Measurements from ENCODE around the gene CDK3.

Gene CDK3

DNA sequence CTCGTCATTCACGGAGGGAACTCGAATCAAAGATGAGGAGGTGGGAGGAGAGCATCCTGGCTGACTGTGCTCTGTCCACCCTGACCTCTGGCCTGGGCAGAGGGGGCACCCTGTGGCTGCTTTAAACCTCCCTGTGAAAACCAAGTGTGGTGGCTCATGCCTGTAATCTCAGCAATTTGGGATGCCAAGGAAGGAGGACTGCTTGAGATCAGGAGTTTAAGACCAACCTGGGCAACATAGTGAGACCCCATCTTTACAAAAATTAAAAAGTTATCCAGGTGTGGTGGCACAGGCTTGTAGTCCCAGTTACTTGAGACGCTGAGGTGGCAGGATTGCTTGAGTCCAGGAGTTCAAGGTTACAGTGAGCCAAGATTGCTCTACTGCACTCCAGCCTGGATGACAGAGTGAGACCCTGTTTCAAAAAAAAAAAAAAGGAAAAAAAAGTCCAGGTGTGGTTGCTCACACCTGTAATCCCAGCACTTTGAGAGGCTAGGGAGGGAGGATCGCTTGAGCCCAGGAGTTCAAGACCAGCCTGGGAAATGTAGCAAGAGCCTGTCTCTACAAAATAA is 5.8 kb upstream of the CDK3 start:
- DNase-seq, result no peak

DNA sequence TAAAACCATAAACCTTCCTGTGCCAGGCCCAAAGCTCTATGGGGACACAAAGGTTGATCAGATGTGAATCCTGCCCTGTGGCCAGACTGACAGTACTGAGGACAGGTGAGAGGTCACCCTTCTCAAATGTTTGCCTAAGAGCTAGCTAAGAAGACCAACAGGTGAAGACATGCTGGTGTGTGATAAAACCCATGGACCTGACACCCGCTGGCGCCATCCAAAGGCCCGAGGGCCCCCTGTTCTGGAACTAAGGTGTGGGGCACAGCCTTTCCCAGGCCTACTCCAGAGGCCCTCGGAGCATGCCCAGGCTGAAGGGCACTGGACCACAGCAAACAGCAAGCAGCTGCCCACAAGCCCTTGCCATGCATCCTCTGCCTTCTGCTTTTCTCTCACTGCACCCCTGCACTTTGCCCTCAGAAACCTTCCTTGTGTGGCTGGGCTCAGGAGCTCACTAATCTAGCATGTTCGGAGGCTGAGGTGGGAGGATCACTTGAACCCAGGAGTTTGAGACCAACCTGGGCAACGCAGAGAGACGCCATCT is 5.2 kb upstream of the CDK3 start:
- no peak for DNase-seq

DNA sequence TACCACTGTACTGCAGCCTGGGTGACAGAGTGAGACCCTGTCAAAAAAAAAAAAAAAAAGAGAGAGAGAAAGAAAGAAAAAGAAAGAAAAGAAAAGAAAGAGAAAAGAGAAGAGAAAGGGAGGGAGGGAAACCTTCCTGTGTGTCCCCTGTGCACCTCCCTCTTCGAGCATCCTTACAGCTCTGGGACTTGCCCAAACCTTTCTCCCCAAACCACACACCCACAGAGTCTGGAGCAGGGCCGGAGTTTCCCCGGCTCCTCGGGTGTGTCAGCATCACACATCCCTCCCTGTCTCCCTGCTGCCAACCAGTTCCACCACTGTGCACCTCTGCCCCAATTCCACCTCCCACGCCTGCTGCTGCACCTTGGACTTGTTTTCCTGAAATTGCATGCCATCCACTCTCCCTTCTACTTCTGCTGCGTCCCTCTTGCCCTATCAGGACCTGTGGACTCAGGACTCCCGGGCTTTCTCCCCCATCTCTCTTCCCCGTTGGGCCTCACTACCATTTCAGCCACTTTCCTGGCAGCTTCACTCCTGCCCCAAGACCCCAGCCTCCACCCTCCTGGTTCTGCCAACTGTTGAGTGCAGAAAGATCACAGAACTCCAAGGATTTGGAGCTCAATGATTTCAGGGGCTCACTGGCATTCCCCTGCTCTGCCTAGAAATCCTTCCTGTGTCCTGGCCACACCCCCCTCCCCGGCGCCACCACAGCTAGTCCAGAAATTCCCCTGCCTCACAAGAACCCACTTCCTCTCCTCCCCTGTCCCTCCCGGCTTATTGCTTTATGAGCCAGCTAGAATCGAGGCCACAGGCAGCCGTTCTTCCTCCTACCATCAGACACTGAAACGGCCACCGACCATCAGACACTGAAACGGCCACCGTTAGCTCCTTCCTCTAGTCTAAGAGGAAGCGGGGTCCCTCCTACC is 3.7 kb upstream of the CDK3 start:
- no peak for DNase-seq

DNA sequence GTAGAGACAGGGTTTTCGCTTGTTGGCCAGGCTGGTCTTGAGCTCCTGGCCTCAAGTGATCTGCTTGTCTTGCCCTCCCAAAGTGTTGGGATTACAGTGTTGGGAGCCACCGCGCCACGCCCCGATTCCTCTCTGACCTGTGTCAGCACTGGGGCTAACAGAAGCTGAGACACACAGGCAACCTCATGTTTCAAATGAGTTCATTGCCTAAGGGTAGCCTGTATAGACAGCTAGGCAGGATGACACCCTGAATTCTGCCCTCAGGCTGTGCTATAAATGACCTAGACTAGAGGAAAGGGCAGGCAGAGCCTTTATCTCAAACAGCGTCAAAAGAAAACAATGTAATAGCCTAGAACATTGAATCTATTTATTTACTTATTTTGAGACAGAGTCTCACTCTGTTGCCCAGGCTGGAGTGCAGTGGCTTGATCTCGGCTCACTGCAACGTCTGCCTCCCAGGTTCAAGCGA is 2.3 kb upstream of the CDK3 start:
- DNase-seq, result no peak

DNA sequence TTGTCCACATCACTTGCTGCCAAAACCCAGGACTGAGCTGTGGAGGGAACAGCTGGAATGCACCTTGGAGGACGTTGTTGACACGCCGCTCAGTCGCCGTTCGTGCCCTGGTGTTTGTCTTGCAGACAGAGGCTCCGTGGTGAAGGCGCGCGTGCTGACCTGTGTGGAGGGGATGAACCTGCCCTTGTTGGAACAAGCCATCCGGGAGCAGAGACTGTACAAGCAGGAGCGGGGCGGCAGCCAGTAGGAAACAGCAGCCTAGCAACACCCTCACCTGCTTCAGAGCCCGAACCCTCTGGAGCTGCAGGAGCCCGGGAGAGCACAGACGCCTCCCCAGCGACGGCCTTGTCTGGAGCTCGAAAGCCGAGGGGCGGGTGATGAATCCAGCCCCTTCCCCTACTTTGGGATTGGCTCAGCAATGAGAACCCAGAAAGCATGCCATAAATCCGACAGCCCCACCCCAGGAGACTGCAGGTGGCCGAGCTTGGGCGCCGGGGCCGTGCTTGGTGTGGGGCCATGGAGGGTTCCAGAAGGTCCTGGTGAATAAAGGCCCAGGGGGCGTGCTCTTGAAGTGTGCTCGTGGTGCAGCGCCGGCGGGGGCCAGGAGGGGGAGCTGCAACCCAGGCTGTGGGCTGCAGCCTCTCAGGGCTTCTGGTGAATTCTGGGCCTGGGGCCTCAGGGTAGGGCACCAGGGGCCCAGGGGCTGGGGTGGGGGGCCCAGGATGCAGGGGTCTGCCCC is 470 bp upstream of the CDK3 start:
- DNase-seq, result no peak

DNA sequence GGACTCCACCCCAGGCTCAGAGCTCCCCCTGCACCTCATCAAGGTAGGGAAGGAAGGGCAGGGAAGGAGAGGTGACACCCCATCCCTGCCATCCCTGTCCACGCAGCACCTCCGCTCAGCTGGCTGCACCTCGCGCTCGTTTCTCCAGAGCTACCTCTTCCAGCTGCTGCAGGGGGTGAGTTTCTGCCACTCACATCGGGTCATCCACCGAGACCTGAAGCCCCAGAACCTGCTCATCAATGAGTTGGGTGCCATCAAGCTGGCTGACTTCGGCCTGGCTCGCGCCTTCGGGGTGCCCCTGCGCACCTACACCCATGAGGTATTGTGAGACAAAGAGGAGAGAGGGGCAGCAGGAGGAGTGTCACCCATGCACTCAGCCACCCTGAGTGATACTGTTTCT is 1.4 kb downstream of the CDK3 start:
- no peak for DNase-seq

DNA sequence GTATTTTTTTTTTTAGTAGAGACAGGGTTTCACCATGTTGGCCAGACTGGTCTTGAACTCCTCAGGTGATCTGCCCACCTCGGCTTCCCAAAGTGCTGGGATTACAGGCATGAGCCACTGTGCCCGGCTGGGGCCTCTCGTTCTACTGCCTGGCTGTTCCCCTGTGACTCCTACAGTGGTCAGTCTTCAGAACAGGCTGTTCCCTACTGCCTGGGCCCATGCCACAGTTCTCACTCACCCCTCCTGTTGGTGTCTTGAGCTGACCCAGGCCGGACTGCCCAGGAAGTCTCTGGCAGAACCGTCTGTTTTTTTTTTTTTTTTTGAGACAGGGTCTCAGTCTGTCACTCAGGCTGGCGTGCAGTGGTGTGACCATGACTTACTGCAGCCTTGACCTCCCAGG is 3.3 kb downstream of the CDK3 start:
- DNase-seq, result no peak

DNA sequence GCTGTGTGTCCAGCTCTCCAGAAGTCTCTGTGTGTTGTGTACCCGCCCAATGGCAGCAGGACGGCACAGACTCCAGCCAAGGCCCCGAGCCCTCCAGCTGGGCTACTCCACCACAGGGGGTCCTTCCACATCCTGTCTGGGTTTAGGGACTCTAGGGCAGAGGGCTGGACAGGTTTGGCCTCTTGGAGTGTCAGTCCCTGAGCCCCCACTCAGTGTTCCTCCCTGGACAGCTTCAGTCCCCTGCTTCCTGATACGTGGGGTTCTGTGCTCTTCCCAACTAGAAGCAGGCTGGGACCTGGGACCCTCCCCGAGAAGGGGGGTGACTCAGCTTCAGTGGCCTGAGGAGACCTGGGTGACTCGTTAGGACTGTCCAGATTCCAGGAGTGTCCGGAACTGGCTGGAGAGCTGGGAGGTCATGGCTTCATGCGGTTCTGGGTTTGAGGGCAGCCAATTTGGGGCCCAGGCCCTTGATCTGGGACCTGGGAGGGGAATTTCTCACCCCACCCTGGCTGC is 4.2 kb downstream of the CDK3 start:
- DNase-seq, result no peak

DNA sequence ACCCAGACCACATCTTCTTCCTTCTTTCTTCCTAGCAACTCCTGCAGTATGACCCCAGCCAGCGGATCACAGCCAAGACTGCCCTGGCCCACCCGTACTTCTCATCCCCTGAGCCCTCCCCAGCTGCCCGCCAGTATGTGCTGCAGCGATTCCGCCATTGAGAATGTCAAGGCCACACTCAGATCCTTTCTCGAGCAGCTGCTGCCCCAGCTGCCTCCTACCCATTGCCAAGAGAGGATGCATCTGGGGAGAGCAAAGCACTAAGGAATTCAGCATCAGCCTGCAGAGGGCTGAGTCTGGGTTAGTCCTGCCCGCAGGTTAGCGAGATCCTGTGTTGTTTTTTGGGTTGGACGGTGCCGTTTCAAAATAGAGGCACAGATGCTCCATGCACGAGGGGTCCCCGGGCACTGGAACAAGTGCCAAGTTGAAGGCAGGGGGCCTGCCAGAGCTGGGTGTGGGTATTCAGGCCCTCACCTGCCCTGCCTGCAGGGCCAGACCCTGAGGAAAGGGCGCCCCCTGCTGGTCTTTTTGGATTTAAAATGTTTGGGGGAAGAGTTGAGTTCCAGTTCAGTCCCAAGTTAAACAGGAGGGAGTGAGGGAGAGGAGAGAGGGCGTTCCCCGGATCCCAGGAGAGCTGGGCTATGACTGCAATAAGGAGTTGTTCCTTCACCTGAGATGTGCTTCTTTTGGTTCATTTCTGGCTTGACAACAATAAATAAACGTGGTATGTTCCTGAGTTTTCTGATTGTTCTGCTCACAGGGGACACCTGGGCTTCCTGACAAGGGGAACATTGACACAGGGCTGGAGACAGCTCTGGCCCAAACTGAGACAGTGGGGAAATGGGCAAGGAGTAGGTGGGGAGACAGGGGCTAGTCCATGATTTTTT is 4.9 kb downstream of the CDK3 start:
- DNase-seq, result peak; percentile 13

DNA sequence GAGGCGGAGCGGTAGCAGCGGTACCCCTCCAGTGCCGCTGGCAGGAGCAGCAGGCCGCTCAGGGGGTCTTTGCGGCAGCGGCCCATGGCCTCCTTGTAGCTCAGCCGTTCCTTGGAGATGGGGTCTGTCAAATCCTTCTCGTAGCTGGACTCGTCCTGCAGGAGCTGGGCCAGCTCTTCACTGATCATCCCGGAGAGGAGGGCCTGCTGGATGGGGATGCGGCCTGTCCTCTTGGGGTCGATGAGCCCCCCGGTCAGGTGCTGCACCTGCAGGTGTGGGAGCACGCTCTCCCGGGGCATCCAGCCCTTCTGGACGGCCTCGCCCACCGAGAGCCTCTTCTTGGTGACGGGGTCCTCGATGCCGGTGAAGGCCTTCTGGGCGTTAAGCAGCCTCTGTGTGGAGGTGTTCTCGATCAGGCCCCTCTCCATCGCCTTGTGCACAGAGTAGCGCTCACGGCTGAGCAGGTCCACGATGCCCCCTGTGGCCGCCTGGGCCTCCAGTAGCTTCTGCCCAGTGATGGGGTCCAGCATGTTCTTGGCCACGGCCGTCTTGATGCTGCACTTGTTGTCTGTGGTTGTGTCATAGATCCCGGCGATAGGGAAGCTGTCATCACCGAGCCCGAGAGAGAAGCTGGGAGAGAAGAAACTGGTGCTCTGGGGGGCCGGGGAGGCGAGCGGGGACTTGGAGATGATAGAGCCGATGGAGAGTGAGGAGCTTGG is 6.6 kb downstream of the CDK3 start:
- DNase-seq, result no peak

DNA sequence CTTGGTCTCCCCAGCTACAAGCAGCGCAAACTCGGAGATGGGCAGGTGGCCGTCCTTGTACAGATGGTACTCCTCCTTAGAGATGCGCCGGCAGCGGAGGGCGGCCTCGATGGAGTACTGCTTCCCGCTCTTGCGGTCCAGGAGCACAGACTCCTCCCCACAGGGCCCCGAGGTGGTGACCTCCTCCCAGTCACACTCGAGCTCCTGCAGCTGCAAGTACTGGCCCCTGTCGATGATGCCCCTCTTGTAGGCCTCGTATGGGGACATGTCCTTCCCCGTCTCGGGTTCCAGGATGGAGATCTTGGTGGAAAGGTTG is 7.2 kb downstream of the CDK3 start:
- no peak for DNase-seq

DNA sequence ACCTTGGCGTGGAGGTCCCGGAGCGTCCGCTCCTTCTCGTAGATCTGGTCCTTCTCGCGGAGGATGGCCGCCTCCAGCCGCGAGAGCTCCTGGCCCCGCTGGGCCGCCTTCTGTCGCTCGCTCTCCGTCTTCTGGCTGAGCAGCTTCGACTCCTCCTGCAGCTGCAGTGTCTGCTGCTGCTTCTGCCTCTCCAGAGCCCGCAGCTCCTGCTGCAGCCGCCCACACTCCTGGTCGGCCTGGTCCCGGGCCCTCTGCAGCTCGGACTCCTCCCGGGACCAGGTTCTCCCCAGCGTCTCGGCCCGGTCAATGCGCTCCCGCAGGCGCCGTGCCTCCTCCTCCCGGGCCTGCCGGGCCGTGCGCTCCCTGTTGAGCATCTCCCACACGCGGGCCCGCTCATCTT is 7.6 kb downstream of the CDK3 start:
- no peak for DNase-seq

DNA sequence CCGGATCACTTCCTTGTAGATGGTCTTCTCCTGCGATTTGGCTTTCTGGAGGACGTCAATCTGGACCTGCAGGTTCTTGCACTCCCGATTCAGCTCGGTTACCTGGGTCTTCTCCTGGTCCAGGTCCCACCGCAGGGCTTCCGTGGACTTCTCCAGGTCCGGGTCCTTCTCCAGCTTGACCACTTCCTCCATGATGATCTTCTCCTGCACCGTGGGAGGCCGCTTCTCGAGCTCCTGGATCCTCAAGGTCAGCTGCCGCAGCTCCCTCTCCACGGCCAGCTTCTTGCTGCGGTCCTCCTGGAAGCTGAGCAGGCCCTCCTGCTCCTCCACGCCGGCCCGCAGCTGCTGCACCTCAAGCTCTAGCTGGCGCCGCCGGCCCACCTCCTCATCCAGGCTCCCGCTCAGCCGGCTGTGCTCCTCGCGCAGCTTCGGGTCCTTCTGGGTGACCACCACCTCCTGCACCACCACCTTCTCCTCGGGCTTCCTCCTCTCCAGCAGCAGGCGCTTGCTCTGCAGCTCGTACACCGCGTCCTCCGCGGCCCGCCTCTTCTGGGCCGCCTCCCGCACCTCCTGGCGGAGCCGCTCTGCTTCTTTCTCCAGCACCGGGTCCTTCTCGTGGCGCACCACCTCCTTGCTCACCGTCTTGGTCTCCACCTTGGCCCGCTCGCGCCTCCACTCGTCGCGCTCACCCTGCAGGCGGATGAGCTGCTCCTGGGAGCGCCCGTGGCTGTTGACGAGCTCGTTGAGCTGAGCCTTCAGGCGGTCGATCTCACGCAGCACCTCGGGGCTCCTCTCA is 8.2 kb downstream of the CDK3 start:
- no peak for DNase-seq

DNA sequence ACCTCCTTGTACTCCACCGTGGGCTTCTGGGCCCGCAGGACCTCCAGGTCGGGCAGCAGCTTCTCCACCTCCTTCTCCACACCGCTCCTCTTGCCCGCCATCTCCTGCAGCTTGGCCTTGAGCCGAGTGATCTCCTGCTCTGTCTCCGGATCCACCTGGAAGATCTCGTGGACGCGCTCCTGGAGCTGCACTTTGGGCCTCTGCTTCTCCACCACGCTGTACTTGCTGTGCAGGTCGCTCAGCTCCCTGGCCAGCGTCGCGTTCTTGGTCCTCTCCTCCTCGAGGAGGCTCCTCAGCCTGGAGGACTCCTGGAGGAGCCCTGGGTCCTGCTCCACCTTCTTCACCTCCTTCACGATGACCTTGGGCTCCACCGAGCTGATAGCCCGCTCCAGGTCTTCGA is 8.8 kb downstream of the CDK3 start:
- no peak for DNase-seq

DNA sequence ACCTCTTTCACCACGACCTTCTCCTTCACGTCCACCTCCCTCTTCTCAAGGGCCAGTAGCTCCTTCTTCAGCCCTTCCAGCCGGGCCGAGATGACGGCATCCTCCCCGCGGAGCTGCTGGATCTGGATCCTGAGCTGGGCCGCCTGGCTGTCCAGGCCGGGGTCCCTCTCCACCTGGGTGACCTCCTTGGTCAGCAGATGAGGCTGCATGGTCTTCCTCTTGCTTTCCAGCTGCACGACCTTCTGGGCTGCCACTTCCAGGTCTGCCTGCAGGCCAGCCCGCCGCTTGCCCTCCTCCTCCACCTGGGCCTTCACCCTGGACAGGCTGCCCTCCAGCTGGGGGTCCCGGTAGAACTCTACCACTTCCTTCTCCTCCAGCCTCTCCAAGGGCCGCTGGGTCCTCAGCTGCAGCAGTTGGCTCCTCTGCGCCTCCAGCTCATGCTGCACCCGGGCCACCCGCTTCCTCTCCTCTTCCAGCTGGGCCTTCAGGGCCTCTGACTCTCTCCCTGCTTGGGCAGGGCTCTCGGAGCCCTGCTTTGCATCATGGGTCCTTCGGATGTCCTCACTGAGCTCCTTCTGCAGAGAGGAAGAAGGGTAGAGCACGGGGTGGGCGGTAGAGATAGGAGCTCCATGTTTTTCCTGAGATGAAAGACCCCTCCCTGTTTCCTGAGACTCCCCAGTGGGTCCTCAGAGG is 9.5 kb downstream of the CDK3 start:
- no peak for DNase-seq

DNA sequence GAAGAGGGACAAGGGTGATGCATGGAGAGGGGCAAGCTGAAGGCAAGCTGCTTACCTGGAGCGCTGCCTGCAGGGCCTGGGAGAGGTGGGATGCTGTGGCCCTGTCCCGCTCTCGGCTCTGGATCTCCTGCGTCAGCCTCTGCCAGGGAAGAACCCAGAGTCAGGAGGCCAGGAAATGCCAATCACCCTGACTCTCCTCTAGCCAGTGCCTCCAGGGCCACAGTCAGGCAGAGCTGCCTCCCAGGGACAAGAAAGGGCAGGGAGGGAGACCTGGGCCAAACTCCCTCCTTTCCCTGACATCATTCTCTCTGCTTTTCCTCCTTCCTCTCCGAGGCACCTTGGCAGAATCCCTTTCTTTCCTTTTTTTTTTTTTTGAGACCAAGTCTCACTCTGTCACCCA is 11.3 kb downstream of the CDK3 start:
- DNase-seq, result no peak

DNA sequence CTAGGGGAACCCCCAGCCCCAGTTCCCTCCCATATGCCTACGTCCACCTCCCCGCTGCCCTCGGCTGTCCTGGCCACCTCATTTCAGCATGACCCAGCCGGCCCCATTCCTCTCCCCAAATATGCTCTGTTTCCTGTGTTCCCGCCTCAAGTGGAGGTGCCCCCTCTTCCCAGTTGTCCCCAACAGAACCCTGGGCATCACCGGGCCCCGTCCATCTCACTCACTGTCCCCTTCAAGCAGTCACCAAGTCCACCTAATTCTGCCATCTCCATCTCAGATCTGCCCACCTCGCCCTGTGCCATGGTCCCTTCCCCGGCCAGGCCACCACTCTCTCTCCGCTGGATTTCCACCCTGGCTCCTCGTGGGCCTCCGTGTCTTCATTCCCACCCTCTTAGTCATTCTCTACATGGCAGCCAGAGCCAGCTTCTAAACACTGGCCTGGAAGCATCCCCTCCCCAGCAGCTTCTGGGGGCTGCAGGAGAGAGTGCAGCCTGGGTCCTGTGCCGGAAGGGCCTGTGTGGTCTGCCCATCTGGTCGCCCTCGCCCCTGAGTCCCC is 12.8 kb downstream of the CDK3 start:
- no peak for DNase-seq

DNA sequence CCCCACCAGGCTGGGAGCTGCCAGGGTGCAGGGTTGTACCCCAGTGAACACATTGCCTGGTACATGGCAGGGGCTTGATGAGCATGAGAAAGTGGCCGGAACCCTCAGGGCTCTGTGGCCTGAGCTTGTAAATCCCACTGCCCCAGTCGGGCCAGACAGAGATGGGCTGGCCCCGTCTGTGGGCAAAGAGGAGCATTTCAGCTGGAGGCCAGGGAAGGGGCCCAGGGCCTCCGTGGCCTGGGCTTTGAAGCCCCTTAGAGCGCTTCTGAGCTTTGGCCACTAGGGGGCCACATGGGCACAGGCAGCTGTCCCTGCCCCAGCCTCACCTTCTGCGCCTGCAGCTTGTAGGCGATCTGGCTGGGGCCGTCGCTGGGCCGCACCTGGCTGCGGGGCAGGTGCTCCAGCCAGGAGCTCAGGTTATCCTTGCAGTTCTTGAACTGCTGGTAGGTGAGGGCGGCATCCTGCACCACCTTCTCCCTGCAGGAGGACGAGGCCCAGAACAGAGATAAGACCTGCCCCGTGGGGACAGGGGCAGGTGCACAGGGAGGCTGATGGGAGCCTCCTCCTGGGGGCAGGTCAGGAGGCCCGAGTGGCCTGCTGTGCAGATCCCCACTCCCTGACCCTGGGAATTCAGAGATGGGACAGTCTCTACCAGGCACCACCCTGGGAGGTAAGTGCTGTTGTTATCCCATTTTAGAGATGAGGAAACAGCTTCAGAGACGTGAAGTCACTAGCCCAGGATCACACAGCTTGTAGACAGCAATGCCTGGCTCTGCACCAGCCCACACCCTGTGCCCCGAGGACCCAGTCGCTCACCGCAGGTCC is 13.7 kb downstream of the CDK3 start:
- peak; percentile 16 for DNase-seq

DNA sequence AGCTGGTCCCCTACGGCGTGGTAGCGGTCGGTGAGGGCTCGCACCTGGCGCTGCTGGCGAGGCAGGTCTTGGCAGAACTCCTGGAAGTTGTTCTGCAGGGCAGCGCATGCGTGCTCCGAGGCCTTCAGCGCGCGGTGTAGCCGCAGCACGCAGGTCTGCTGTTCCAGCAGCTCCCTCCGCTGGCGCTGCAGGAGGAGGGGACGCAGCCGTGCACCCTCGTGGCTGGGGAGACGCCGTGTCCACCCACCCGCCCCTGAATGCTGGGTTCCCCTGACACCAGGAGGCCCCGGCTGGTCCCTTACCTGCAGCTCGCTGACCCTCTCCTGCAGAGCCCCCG is 14.2 kb downstream of the CDK3 start:
- DNase-seq, result no peak
